IPS DF 19.7 (cell line): ENCODE results near the gene ADK.

Experiments used
- DNase-seq: peaks from one replicate; pipeline ENCODE4 v3.0.0-alpha.2; 2013; ENCODE audit warnings: low read depth, low spot score

Gene ADK

DNA sequence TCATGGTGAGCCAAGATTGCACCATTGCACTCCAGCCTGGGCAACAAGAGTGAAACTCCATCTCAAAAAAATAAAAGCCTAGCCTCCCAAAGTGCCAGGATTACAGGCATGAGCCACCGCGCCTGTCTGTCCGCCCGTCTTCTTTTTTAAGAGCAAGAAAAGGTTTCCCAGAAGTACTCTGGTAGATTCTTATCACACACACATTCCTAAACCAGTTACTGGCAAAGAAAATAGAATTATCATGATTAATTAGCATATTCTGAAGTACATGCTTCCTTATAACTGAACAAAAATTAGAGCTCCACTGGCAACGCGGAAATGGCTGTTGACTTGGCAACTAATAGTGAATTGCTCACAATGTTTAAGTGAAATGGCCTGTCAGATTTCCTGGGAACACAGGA is 87.0 kb downstream of the ADK start:
- DNase-seq, result no peak

- DNase-seq, result no peak
These were observed 87.5 kb downstream of the ADK start for GRCh38 chr10:74238516-74238915.

- no peak for DNase-seq
These were observed 92.0 kb downstream of the ADK start for GRCh38 chr10:74243067-74243466.

DNA sequence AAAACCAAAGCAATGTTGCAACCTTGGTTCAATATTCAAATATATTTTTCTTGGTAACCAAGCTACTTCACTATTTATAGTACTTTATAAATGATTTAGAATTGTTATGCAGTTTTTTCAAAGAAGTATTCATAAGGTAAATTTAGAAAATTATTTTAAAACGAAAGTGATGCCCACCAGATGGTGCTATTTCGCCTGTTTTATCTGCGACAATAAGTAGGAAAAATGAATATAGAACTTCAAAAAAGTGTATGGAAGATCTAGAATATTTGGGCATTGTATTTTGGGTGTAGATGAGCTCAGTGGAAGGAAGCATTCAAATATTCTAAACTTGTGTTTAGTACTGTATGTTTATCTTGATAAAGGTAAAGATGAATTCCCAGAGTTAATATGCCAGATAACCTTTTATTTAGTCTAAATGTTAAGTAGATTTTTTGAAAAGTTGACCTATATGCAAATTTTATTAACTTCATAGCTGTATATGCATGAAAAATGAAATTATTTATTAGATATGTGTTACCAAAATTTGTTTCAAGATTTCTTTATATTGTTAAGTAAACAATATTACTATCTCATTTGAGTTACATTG is 93.2 kb downstream of the ADK start:
- DNase-seq, result no peak

DNA sequence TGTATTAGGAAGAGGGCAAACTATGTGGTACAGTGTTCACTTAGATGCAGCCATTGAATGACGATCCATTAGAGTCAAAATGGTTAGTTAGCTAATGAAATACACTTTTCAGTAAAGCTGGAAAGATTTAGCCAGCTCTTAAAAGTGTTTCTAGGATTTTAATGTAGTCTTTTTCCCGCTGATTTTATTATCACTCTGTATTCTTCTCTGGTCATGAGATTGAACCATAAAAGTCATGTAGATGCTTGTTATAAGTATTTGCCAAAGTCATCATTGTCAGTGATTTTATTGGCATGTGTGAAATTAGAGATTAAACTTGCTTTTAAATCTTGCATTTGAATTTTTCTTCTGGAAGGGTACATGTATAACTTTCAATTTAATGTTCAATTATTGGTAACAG is 93.8 kb downstream of the ADK start:
- no peak for DNase-seq

DNA sequence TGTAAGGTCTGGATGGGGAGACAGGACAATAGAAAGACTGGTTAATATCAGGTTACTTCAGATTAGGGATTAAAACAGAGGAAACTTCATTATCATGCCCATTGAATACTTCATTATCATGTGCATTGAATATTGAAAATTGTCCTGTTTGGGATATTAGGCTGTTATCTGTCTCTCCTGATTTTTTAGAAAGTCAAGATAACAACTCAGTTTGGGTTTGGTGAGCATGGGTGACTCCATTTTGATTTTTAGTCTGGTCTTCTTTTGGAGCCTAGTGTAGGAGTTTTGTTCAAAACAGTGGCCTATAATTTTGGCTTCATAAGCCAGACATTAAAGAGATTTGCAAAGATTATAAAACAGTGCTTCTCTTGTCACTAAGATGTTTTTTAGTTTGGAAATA is 95.5 kb downstream of the ADK start:
- no peak for DNase-seq

GRCh38 chr10:74249865-74250264 is 98.8 kb downstream of the ADK start:
- no peak for DNase-seq

DNA sequence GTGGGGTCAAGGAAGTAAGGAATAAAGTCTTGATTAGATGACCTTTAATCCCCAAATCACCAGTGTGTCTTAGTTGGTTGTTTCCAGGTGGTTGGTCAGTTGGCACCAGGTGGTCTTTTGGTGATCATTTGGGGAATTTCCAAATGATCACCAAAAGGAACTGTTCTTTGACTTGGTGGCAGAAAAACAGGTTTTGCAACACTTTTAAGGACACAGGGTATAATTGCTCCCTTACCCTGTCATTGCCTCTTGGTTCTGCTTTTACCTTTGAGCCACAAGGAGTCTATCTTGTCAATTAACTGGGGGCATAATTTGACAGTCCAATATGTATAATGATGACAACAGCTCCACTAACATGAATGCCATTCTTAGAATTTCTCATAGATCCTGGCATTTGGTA is 104.2 kb downstream of the ADK start:
- no peak for DNase-seq

GRCh38 chr10:74255888-74256357 is 104.9 kb downstream of the ADK start:
- no peak for DNase-seq

DNA sequence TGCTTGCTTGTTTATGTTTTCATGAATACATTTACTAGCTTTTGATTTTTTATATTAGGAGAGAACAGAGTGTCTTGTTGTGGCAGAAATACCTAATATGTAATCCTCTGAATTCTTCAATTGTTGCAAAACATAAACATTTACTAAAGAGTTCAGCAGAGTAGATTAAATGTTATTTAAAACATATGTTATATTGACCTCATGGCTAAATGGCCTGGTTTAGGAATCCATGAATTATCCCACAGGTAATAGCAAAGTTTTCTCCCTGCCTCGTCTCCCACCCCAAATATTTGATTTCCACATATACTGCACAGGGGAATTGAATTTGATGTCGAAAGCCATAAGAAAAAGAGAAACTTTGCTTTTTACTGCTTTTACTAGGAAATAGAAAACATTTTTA is 111.8 kb downstream of the ADK start:
- no peak for DNase-seq

- DNase-seq, result no peak
These were observed 113.0 kb downstream of the ADK start for GRCh38 chr10:74263996-74264395.

DNA sequence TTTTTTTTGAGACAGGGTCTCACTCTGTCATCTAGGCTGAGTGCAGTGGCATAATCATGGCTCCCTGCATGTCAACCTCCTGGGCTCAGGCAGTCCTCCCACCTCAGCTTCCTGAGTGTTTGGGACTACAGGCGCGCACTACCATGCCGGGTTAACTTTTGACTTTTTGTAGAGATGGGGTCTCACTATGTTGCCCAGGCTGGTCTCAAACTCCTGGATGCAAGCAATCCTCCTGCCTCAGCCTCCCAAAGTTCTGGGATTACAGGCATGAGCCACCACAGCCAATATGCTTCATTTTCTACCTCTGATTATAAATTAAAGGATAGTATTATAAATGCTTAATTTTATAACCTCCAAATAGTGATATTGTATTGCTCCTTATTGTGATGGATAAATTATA is 121.3 kb downstream of the ADK start:
- no peak for DNase-seq

- DNase-seq, result no peak
These were observed 124.8 kb downstream of the ADK start for GRCh38 chr10:74275755-74276290.

DNA sequence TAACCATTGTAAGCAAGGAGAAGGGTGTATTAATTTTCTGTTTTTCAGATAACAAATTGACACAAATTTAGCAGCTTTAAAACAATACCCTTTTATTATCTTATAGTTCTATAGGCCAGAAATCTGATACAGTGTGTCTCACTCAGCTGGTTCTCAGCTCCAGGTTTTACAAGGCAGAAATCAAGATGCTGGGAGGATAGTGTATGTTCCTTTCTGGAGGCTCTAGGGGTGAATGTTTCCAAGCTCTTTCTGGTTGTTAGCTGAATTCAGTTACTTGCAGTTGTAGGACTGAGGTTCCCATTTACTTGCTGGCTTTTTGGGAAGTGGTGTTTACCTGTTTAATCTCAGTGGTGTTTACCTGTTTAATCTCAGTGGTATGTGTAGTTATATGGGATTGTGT is 125.4 kb downstream of the ADK start:
- no peak for DNase-seq

DNA sequence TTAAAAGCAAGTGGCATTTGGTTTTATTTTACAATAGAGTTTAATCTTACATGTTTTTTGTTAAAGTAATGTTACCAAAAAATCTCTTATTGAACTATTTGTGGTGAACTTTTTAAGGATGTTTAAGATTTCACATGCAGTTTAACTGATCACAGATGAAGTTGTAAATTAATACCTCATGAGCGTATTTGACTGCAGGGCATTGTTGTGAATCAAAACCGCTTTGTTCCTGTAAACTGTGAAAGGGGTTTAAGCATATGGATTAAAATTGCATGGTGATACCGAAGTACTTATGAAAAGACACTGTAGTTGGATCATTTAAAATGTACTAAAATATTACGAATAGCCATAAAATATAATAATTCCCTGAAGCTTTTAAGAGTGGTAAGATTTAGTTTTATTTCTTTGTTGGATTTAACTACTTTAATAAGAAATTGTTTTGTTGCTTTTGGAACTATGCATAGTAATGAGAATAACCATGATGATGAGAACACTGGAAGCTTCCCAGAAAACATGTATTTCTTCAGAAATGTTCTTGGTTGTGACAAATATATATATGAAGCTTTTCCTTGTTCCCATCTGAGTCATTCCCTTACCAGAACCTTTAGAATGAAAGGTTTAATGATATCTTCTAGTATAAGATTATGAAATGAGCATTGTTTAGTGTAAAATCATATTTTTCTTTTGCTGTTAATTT is 131.3 kb downstream of the ADK start:
- no peak for DNase-seq

GRCh38 chr10:74282848-74283210 is 131.8 kb downstream of the ADK start:
- no peak for DNase-seq

DNA sequence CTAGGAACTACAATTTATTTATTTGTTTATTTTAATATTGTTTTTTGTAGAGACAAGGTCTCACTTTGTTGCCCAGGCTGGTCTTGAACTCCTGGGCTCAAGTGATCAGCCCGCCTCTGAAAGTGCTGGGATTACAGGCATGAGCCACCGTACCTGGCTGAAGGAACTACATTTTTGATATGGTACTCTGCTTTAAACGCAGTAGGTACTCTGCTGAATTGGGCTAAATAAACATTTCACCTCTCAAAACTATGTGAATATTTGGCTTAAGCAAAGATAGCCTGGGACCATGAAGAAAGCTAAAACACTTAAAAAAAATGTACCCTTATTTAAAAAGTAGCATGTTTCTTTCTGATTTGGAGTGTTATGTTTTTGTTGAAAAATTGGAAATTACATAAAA is 138.2 kb downstream of the ADK start:
- DNase-seq, result no peak

DNA sequence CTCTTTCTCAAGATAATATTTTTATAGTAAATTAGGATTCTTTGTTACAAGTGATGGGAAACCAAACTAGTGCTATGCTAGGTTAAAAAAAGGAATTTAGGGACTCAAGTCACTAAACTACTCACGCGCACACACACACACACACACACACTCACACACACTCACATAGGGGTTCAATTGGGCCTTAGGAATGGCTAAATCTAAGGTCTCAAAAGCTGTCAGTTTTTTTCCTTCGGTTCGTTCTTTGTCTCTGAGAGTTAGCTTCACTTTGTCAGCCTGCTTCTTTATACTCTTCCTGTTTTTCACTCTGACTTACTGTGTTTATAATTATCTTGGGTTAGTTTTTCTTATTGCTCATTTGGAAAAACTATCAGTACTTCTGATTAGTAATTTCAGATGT is 138.9 kb downstream of the ADK start:
- no peak for DNase-seq

GRCh38 chr10:74290708-74291107 is 139.7 kb downstream of the ADK start:
- DNase-seq, result no peak

- DNase-seq, result no peak
These were observed 141.9 kb downstream of the ADK start for GRCh38 chr10:74292871-74293427.

- no peak for DNase-seq
These were observed 142.8 kb downstream of the ADK start for GRCh38 chr10:74293686-74294371.

GRCh38 chr10:74297389-74298080 is 146.5 kb downstream of the ADK start:
- no peak for DNase-seq
